ENCODE results near the gene BRIP1.

BRIP1 gene

DNA sequence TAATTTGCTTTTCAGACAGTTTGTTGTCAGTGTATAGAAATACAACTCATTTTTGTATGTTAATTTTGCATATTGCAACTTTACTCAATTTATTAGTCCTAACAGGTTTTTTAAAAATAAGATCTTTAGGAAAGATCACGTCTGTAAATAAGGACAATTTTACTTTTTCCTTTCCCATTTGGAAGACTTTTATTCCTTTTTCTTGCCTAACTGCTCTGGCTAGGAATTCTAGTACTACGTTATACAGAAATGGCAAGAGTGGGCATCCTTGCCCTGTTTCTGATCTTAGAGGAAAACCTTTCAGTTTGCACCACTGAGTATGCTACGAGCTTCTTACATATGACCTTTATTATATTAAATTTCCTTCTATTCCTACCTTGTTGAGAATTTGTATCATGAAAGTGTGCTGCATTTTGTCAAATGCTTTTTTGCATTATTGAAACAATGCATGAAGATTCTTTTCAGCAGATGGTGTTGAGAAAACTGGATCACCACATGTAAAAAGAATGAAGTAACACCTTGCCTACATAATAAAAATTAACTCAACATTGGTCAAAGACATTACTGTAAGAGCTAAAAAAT is 113.4 kb downstream of the BRIP1 start:
- TF ChIP-seq, protein P1, sequence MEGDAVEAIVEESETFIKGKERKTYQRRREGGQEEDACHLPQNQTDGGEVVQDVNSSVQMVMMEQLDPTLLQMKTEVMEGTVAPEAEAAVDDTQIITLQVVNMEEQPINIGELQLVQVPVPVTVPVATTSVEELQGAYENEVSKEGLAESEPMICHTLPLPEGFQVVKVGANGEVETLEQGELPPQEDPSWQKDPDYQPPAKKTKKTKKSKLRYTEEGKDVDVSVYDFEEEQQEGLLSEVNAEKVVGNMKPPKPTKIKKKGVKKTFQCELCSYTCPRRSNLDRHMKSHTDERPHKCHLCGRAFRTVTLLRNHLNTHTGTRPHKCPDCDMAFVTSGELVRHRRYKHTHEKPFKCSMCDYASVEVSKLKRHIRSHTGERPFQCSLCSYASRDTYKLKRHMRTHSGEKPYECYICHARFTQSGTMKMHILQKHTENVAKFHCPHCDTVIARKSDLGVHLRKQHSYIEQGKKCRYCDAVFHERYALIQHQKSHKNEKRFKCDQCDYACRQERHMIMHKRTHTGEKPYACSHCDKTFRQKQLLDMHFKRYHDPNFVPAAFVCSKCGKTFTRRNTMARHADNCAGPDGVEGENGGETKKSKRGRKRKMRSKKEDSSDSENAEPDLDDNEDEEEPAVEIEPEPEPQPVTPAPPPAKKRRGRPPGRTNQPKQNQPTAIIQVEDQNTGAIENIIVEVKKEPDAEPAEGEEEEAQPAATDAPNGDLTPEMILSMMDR (IDR thresholded peaks at IDR 0.05) = no peak
- no peaks in the 10 kb centered on the region for H3K9me3 ChIP-seq (ENCODE audit: control insufficient read depth, low read length)

DNA sequence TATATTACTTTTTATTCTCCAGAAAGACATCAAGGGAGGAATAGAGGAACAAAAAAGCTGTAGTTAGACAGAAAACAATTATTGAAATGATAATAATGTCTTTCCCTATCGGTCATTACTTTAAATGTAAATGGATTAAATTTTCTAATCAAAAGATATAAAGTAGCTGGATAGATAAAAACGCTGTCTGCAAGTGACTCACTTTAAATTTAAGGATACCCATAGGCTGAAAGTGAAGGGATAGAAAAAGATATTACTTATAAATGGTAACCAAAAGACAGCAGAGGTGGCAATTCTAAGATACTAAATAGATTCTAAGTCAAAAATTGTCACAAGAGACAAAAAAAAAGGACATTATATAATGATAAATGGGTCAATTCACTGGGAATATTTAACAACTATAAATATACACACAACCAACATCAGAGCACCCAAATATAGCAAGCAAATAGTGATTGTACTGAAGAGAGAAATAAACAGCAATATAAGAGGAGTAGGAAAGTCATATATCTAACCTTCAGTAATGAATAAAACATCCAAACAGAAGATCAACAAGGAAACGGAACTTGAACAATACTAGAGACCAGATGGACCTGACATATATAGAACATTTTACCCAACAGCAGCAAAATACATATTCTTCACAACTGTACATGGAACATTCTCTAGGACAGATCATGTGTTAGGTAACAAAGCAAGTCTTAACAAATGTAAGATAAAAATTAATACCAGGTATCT is 116.9 kb downstream of the BRIP1 start:
- Histone ChIP-seq H3K36me3 (ENCODE audit: control insufficient read depth, insufficient read depth, low read length) (no peaks in the 10 kb centered on the region), H3K79me2 (no peaks in the 10 kb centered on the region), H2AFZ (no peak overlapping the region), H3K4me1 (no peaks in the 10 kb centered on the region), H3K4me2 (ENCODE audit: low read length) (no peak overlapping the region), H3K9me3 (ENCODE audit: control insufficient read depth, low read length) (no peaks in the 10 kb centered on the region), H3K4me3 (ENCODE audit: low read depth, low read length) (no peak overlapping the region), H3K27me3 (ENCODE audit: control insufficient read depth, insufficient read depth, low read length) (no peaks in the 10 kb centered on the region), H3K9ac (no peak overlapping the region), H3K27ac (no peak overlapping the region)
- TF ChIP-seq, protein P1 (IDR thresholded peaks at IDR 0.05) = no peak

More for the DNA sequence above, 113.4 kb downstream of the BRIP1 start:
- no peaks in the 10 kb centered on the region for H3K79me2 ChIP-seq
- no peak overlapping the region for H3K4me3 ChIP-seq (ENCODE audit: low read depth, low read length)
- H3K9ac ChIP-seq = no peak overlapping the region
- no peak overlapping the region for H3K4me2 ChIP-seq (ENCODE audit: low read length)
- no peaks in the 10 kb centered on the region for H3K36me3 ChIP-seq (ENCODE audit: control insufficient read depth, insufficient read depth, low read length)
- no peaks in the 10 kb centered on the region for H3K4me1 ChIP-seq
- no peaks in the 10 kb centered on the region for H3K27me3 ChIP-seq (ENCODE audit: control insufficient read depth, insufficient read depth, low read length)
- H3K27ac ChIP-seq = no peak overlapping the region
- H2AFZ ChIP-seq = no peak overlapping the region

DNA sequence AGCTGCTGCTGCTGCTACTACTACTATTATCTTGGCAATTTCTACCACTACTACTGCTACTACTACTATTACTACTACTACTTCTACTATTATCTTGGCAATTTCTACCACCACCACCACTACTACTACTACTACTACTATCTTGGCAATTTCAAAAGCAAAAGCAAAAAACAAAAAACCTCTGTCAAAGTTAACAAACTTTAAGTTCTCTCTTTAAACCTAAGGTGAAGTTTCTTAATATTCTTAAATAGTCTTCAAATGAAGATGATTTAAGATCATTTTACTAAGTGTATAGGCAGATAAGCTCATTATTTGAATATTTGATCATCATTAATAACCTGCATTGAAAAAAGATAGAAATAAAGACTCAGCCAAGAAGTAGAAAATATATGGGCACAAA is 118.5 kb downstream of the BRIP1 start:
- H3K4me2 ChIP-seq (ENCODE audit: low read length) = no peak overlapping the region
- no peak overlapping the region for H3K27ac ChIP-seq
- TF ChIP-seq, protein P1 (IDR thresholded peaks at IDR 0.05) = no peak
- no peaks in the 10 kb centered on the region for H3K36me3 ChIP-seq (ENCODE audit: control insufficient read depth, insufficient read depth, low read length)
- H3K9ac ChIP-seq = no peak overlapping the region
- no peaks in the 10 kb centered on the region for H3K27me3 ChIP-seq (ENCODE audit: control insufficient read depth, insufficient read depth, low read length)
- no peak overlapping the region for H3K4me3 ChIP-seq (ENCODE audit: low read depth, low read length)
- no peaks in the 10 kb centered on the region for H3K9me3 ChIP-seq (ENCODE audit: control insufficient read depth, low read length)
- H3K4me1 ChIP-seq = no peaks in the 10 kb centered on the region
- no peak overlapping the region for H2AFZ ChIP-seq
- H3K79me2 ChIP-seq = no peaks in the 10 kb centered on the region

DNA sequence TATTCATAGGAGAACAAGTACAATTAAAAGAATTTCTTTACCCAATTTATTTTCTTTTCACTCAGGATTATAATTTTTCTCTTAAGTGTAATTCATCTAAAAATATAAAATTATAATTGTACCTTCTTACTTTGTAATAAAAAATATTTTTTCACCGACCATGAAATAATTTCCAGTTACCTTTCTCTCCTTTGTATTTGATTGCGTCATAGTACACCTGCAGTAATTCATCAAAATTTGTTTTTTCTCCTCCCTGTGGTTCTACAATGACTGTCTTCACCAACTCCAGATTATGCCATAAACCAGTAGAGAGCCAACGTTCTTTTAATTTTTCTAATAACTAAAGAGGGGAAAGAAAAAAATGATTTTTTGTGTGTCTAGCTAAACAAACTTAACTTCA is 119.1 kb downstream of the BRIP1 start:
- no peaks in the 10 kb centered on the region for H3K79me2 ChIP-seq
- TF ChIP-seq, protein P1 (IDR thresholded peaks at IDR 0.05) = no peak
- no peaks in the 10 kb centered on the region for H3K4me1 ChIP-seq
- no peaks in the 10 kb centered on the region for H3K9me3 ChIP-seq (ENCODE audit: control insufficient read depth, low read length)
- no peak overlapping the region for H3K9ac ChIP-seq
- H2AFZ ChIP-seq = no peak overlapping the region
- H3K27ac ChIP-seq = no peak overlapping the region
- no peaks in the 10 kb centered on the region for H3K36me3 ChIP-seq (ENCODE audit: control insufficient read depth, insufficient read depth, low read length)
- no peak overlapping the region for H3K4me2 ChIP-seq (ENCODE audit: low read length)
- no peaks in the 10 kb centered on the region for H3K27me3 ChIP-seq (ENCODE audit: control insufficient read depth, insufficient read depth, low read length)
- no peak overlapping the region for H3K4me3 ChIP-seq (ENCODE audit: low read depth, low read length)

DNA sequence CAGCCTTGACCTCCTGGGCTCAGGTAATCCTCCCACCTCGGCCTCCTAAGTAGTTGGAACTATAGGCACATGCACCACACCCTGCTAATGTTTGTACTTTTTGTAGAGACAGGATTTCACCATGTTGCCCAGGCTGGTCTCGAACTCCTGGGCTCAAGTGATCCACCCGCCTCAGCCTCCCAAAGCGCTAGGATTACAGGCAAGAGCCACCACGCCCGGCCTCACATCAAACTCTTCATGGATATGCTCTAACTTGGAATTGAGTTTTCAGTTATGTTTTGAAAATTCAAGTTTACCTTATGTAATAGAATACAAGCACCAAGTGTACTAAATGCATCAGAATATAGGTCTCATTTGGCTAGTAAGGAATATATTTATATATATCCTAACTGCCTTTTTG is 119.6 kb downstream of the BRIP1 start:
- Histone ChIP-seq H3K27ac (no peak overlapping the region), H3K79me2 (no peaks in the 10 kb centered on the region)

More for the DNA sequence above, 119.6 kb downstream of the BRIP1 start:
- Histone ChIP-seq H2AFZ (no peak overlapping the region), H3K4me2 (ENCODE audit: low read length) (no peak overlapping the region), H3K4me1 (no peaks in the 10 kb centered on the region), H3K9me3 (ENCODE audit: control insufficient read depth, low read length) (no peaks in the 10 kb centered on the region), H3K9ac (no peak overlapping the region), H3K4me3 (ENCODE audit: low read depth, low read length) (no peak overlapping the region), H3K36me3 (ENCODE audit: control insufficient read depth, insufficient read depth, low read length) (no peaks in the 10 kb centered on the region), H3K27me3 (ENCODE audit: control insufficient read depth, insufficient read depth, low read length) (no peaks in the 10 kb centered on the region)
- TF ChIP-seq, protein P1 (IDR thresholded peaks at IDR 0.05) = no peak
